Thyroid gland (tissue), 4 donors: ENCODE results near the gene PGM2.

Source experiments
- POLR2A ChIP-seq, 2 donors: fragments of 450-650 bp; IDR thresholded peaks; one replicate each; pipeline ENCODE4 v1.6.1; 2017; ENCODE audit warnings: antibody characterized with exemption in 2 of 2, mild to moderate bottlenecking in 2 of 2, moderate library complexity in 1 of 2
- TF ChIP-seq, protein P1 (sequence below), 6 experiments: fragments of 200-600 bp in 3 of 6; fragments of 450-650 bp in 3 of 6; sonication (generic) in 3 of 6; IDR thresholded peaks; one replicate each; pipeline ENCODE4 v1.5.1; 2016 to 2019; ENCODE audit warnings: antibody characterized with exemption in 6 of 6, mild to moderate bottlenecking in 2 of 6, inconsistent platforms in 1 of 6, moderate library complexity in 1 of 6

- TF ChIP-seq POLR2A (IDR thresholded peaks at IDR 0.05) = no peak
- TF ChIP-seq, protein P1, sequence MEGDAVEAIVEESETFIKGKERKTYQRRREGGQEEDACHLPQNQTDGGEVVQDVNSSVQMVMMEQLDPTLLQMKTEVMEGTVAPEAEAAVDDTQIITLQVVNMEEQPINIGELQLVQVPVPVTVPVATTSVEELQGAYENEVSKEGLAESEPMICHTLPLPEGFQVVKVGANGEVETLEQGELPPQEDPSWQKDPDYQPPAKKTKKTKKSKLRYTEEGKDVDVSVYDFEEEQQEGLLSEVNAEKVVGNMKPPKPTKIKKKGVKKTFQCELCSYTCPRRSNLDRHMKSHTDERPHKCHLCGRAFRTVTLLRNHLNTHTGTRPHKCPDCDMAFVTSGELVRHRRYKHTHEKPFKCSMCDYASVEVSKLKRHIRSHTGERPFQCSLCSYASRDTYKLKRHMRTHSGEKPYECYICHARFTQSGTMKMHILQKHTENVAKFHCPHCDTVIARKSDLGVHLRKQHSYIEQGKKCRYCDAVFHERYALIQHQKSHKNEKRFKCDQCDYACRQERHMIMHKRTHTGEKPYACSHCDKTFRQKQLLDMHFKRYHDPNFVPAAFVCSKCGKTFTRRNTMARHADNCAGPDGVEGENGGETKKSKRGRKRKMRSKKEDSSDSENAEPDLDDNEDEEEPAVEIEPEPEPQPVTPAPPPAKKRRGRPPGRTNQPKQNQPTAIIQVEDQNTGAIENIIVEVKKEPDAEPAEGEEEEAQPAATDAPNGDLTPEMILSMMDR (IDR thresholded peaks at IDR 0.05) = no peak
Observed at GRCh38 chr4:37896206-37896860, 69.8 kb downstream of the PGM2 start.
